ENCODE results near the gene SBDS.

The SBDS gene

GRCh38 chr7:66937940-66938339 lies 57.4 kb downstream of the SBDS start:
- no peak for DNase-seq (ENCODE audit: low read depth)

Data from fibroblast of gingiva (primary cell).